K562 (cell line): ENCODE results near the gene OSBPL1A.

ENCODE experiments used
- CHD4 ChIP-seq: fragments of 200-600 bp; sonication (generic); IDR thresholded peaks from 3 replicates; pipeline ENCODE4 v1.6.1; 2012; ENCODE audit warnings: low read depth, mild to moderate bottlenecking, mixed read lengths, low read length, inconsistent platforms; ENCODE audit not compliant: insufficient read depth, insufficient replicate concordance, poor library complexity, severe bottlenecking
- FOXM1 ChIP-seq, 2 experiments: fragments of 450-650 bp in 1 of 2; sonication (generic) in 1 of 2; formaldehyde crosslinking in 1 of 2; IDR thresholded peaks; 2 replicates each; pipeline versions ENCODE4 v1.6.1 to v1.9.0; 2017 to 2022; ENCODE audit warnings: low read depth in 2 of 2, mild to moderate bottlenecking in 2 of 2, missing genetic modification reagents in 1 of 2, moderate library complexity in 1 of 2
- KLF1 ChIP-seq: fragments of 450-650 bp; IDR thresholded peaks from 2 replicates; pipeline ENCODE4 v1.6.1; 2016; ENCODE audit warnings: missing genetic modification characterization, missing compliant biosample characterization
- RHOXF2B ChIP-seq: fragments of 250-450 bp; sonication (Bioruptor Pico); conservative IDR thresholded peaks from 2 replicates; pipeline ENCODE4 v1.5.1; 2021
- ZFP30 ChIP-seq: fragments of 250-450 bp; sonication (Bioruptor Pico); IDR thresholded peaks from 2 replicates; pipeline ENCODE4 v1.8.0; 2022; ENCODE audit warnings: moderate library complexity, mild to moderate bottlenecking, inconsistent platforms, borderline replicate concordance
- ZNF12 ChIP-seq: sonication (generic); formaldehyde crosslinking; IDR thresholded peaks from 2 replicates; pipeline ENCODE4 v1.4.0; 2020; ENCODE audit warnings: mild to moderate bottlenecking, missing genetic modification reagents
- ZNF274 ChIP-seq: IDR thresholded peaks from 2 replicates; pipeline ENCODE4 v1.6.1; 2011; ENCODE audit warnings: low read depth, mild to moderate bottlenecking, low read length, moderate library complexity, borderline replicate concordance
- ZNF445 ChIP-seq: fragments of 250-450 bp; sonication (Bioruptor Pico); IDR thresholded peaks from 2 replicates; pipeline ENCODE4 v1.4.0; 2020; ENCODE audit warnings: low read depth, mild to moderate bottlenecking, moderate library complexity
- ZSCAN29 ChIP-seq: fragments of 450-650 bp; IDR thresholded peaks from 2 replicates; pipeline ENCODE4 v1.6.1; 2017
- TF ChIP-seq, protein P1 (sequence below): sonication (generic); formaldehyde crosslinking; IDR thresholded peaks from 2 replicates; pipeline ENCODE4 v1.9.0; 2022; ENCODE audit warnings: mild to moderate bottlenecking, missing genetic modification reagents
- TF ChIP-seq, protein P2 (sequence below), 3 experiments: IDR thresholded peaks in 2 of 3; conservative IDR thresholded peaks in 1 of 3; 2 replicates each; pipeline ENCODE4 v1.5.1; 2011 to 2012; ENCODE audit warnings: low read length in 3 of 3, mild to moderate bottlenecking in 3 of 3, control low read depth in 2 of 3, improper control_type of control experiment in 1 of 3, inconsistent platforms in 1 of 3, low read depth in 1 of 3, mixed read lengths in 1 of 3, moderate library complexity in 1 of 3; ENCODE audit not compliant: insufficient read depth in 2 of 3
- TF ChIP-seq, protein P3 (sequence below), 2 experiments: fragments of 450-650 bp in 1 of 2; sonication (generic) in 1 of 2; formaldehyde crosslinking in 1 of 2; IDR thresholded peaks in 1 of 2; conservative IDR thresholded peaks in 1 of 2; 2 replicates each; pipeline versions ENCODE4 v1.6.1 to v1.8.1; 2016 to 2023; ENCODE audit warnings: mild to moderate bottlenecking in 2 of 2, moderate library complexity in 2 of 2, inconsistent platforms in 1 of 2, missing genetic modification reagents in 1 of 2

DNA sequence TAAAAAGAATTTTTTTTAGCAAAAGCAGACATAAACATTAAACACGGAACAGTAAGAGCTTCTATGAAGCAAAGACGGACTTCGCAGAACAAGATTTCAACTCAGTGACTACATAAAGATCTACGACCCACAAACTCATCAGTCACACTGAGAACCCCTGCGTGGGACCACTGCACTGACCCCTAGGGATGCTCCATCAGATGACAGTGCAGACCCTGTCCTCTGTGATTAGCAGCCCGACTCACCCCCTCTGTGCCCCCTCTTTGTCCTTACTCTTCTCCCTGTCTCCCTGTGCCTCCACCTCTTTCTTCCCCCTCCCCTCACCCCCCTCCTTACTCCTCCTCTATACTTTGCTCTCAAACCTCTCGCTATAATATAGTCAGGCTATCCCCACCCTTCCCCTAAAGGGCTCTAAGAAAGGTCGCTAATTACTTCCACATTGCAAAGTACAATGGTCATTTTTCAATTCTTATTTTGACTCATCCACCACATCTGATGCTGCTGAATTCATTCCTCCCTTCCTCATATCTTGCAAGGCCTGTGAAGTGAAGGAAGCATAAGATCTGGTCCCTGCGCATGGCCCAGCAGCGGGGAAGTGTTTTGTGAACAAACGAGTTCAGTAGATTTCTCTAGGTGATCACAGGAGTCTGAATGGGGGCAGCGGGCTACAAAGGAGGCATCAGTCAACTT is 169.5 kb downstream of the OSBPL1A start:
- TF ChIP-seq KLF1 (tag): no peak
- no peak for TF ChIP-seq ZFP30 (CRISPR knock-in tag)
- no peak for TF ChIP-seq CHD4
- TF ChIP-seq, protein P1, sequence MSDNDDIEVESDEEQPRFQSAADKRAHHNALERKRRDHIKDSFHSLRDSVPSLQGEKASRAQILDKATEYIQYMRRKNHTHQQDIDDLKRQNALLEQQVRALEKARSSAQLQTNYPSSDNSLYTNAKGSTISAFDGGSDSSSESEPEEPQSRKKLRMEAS (CRISPR knock-in tag): no peak
- TF ChIP-seq ZSCAN29: no peak
- TF ChIP-seq RHOXF2B (CRISPR knock-in tag): no peak
- TF ChIP-seq ZNF12 (CRISPR knock-in tag): no peak
- TF ChIP-seq, protein P2, sequence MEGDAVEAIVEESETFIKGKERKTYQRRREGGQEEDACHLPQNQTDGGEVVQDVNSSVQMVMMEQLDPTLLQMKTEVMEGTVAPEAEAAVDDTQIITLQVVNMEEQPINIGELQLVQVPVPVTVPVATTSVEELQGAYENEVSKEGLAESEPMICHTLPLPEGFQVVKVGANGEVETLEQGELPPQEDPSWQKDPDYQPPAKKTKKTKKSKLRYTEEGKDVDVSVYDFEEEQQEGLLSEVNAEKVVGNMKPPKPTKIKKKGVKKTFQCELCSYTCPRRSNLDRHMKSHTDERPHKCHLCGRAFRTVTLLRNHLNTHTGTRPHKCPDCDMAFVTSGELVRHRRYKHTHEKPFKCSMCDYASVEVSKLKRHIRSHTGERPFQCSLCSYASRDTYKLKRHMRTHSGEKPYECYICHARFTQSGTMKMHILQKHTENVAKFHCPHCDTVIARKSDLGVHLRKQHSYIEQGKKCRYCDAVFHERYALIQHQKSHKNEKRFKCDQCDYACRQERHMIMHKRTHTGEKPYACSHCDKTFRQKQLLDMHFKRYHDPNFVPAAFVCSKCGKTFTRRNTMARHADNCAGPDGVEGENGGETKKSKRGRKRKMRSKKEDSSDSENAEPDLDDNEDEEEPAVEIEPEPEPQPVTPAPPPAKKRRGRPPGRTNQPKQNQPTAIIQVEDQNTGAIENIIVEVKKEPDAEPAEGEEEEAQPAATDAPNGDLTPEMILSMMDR (IDR thresholded peaks at IDR 0.05 in 2 of 3, conservative IDR thresholded peaks at IDR 0.05 in 1 of 3; ENCODE audit: insufficient read depth in 2 of 3, low read depth in 1 of 3, low read length in 3 of 3): no peak
- TF ChIP-seq ZNF445 (CRISPR knock-in tag): no peak
- TF ChIP-seq ZNF274: no peak
- TF ChIP-seq, protein P3, sequence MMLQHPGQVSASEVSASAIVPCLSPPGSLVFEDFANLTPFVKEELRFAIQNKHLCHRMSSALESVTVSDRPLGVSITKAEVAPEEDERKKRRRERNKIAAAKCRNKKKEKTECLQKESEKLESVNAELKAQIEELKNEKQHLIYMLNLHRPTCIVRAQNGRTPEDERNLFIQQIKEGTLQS (IDR thresholded peaks at IDR 0.05): no peak
- TF ChIP-seq, protein P3 (CRISPR knock-in tag; conservative IDR thresholded peaks at IDR 0.05): no peak
- no peak for TF ChIP-seq FOXM1 (IDR thresholded peaks at IDR 0.05; ENCODE audit: low read depth)
- no peak for TF ChIP-seq FOXM1 (CRISPR knock-in tag; IDR thresholded peaks at IDR 0.05; ENCODE audit: low read depth)
